Stimulated activated naive B cell treated with anti-CD40 and anti-IgM and Interleukin-4, amounts not matched to agents 10 μg/mL and 1 μg/mL and 100 μg/mL, for 72 hours (primary cell): ENCODE results near the gene RRAGD.
A peak's percentile ranks its signal among the peaks of the same experiment; 100 is the strongest.

Source experiments
- ATAC-seq, 2 donors: fragments of 150-1000 bp; cut with Tn5 transposase; replicated peaks; 2 replicates each; pipeline ENCODE4 v1.10.0; 2021; ENCODE audit warnings: moderate library complexity in 1 of 2
- DNase-seq: peaks from one replicate; pipeline ENCODE4 v3.0.0; 2021
- H3K27ac Mint-ChIP-seq: one replicate; pipeline ENCODE4 v1.8.0; 2022; ENCODE audit warnings: mild to moderate bottlenecking, mixed read lengths
- H3K27me3 Mint-ChIP-seq, 2 donors: one replicate each; pipeline ENCODE4 v1.8.0; 2022; ENCODE audit warnings: mixed read lengths in 2 of 2
- H3K36me3 Mint-ChIP-seq, 2 donors: one replicate each; pipeline ENCODE4 v1.8.0; 2022; ENCODE audit warnings: mixed read lengths in 2 of 2, mild to moderate bottlenecking in 1 of 2
- H3K4me1 Mint-ChIP-seq, 2 donors: one replicate each; pipeline ENCODE4 v1.8.0; 2022; ENCODE audit warnings: mixed read lengths in 2 of 2, mild to moderate bottlenecking in 1 of 2
- H3K4me3 Mint-ChIP-seq, 2 donors: one replicate each; pipeline ENCODE4 v1.8.0; 2022; ENCODE audit warnings: mild to moderate bottlenecking in 2 of 2, mixed read lengths in 2 of 2, moderate library complexity in 1 of 2
- H3K9me3 Mint-ChIP-seq, 2 donors: one replicate each; pipeline ENCODE4 v1.8.0; 2022; ENCODE audit warnings: mixed read lengths in 2 of 2, mild to moderate bottlenecking in 1 of 2

Gene RRAGD

DNA sequence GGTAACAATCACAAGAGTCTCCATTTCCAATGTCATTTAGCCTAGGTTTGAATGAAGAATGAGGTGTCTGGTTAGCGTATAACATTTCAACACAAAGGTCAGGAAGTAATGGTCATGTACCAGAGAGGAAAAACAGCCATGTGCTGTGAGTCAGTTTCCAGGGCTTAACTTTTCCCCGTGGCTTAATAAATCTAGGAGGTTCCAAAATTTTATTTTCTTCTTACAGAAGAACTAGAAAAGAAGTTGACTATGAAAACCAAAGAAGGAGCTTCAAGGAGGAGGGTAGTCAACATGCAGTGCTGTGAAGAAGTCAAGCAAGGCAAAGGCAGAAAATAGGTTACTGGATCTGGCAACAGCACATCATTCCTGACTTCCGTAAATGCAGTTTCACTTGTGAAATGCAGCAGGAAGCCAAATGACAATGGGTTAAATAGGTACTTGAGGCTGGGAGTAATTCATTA lies 88.5 kb downstream of the RRAGD start:
- H3K27me3 Mint-ChIP-seq: no peaks in the 10 kb centered on the region
- ATAC-seq: no peak

DNA sequence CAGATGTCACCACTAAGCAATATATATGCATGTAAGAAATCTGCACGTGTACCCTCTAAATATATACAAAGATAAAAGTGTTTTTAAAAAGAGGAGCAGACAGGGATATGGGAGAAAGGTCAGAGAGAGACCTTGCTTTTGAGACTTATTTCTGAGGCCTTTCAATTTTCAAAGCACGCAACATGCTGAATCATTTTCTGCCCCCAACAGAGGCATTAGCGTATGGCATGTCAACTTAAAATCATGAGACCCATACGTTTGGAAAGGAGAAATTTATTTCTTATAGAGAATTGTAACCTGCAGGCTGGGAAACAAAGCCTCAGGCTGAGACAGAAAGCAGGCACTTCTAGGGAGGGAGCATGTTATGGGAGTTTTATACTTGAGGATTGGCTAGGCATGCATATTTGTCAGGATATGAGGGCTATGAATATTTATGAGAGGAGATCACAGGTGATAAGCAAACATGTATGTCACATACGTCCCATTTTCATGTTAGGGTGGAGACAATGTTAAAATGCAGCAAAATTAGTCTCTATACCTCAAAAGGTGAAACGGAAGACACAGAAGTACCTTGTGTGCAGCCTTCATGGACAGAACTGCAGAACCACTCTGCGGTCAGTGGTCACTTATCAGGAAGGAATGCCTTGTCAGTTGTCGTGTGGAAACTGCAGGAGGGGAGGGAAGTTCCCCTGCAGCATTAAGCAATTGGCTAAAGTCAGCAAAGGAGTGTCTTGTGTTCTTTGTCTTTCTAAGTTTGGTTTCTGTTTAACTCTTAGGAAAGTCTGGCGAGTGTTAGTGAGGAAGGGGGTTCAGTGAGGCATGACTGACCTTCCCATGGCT lies 90.7 kb downstream of the RRAGD start:
- H3K27me3 Mint-ChIP-seq: no peaks in the 10 kb centered on the region
- H3K27ac Mint-ChIP-seq: peak overlapping the region; percentile 44
- H3K9me3 Mint-ChIP-seq: peaks cover 5 to 8% of the 10 kb centered on the region in 2 donors
- peaks cover 26 to 59% of the 10 kb centered on the region in 2 donors for H3K36me3 Mint-ChIP-seq
- no peak for DNase-seq
- ATAC-seq: peak in 1 of 2 donors; percentile 33
- H3K4me1 Mint-ChIP-seq: peaks cover 28 to 30% of the 10 kb centered on the region in 2 donors
- H3K4me3 Mint-ChIP-seq: peak overlapping the region in 1 of 2 donors; percentile 7

More for the DNA sequence above, 88.5 kb downstream of the RRAGD start:
- Mint-ChIP-seq H3K4me3 (no peak overlapping the region), H3K4me1 (peaks cover 21 to 24% of the 10 kb centered on the region in 2 donors), H3K9me3 (peaks cover 5 to 8% of the 10 kb centered on the region in 2 donors), H3K27ac (no peak overlapping the region), H3K36me3 (peaks cover 21 to 53% of the 10 kb centered on the region in 2 donors)
- DNase-seq: no peak

DNA sequence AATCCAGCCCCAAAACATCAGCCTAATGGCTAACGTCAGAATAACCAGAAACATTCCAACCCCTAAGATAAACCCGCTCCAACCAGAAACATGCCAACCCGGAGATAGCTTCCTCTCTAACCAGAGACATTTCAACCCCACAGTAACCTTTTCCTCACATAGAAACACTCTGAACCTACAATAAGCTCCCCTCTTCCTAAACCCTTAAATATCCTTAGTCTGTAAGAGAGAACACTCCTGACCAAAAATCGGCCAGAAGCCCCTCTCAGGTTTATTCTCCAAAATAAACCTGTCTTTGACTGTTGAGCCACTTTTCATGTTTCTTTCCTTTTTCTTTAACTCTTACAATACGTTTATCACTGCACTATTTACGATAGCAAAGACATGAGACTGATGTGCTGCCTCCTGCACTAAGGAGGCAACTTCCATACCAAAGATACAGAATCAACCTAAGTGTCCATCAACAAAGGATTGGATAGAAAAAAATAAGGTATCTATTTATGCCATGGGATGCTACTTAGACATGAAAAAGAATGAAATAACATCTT lies 92.0 kb downstream of the RRAGD start:
- ATAC-seq: no peak
- DNase-seq: no peak
- Mint-ChIP-seq H3K27ac (no peak overlapping the region), H3K27me3 (no peaks in the 10 kb centered on the region), H3K36me3 (peaks cover 27 to 64% of the 10 kb centered on the region in 2 donors), H3K4me3 (no peak overlapping the region), H3K9me3 (peaks cover 5 to 8% of the 10 kb centered on the region in 2 donors), H3K4me1 (peaks cover 30% of the 10 kb centered on the region in 2 donors)

DNA sequence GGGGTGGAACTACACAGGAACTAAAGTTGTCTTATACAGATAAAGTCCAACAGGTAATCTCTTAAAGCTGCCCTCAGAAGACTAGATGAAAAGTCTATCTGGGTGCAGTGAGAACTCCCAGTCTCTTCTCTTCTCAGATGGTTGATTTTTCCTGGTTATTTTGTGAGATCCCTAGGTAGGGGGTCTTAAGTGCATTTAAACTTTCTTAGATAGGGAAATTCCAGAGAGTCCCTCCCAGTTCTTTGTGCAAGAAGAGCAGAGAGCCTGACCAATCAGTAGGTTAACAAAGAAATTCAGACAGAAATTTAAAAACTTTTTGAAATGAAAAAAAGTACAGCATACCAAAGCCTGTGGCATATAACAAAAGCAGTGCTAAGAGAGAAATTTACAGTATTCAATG lies 95.0 kb downstream of the RRAGD start:
- Mint-ChIP-seq H3K9me3 (peaks cover 5 to 8% of the 10 kb centered on the region in 2 donors), H3K36me3 (peaks cover 22 to 56% of the 10 kb centered on the region in 2 donors), H3K27me3 (no peaks in the 10 kb centered on the region), H3K4me3 (no peak overlapping the region), H3K27ac (no peak overlapping the region), H3K4me1 (peaks cover 27 to 31% of the 10 kb centered on the region in 2 donors)
- DNase-seq: no peak
- no peak for ATAC-seq

DNA sequence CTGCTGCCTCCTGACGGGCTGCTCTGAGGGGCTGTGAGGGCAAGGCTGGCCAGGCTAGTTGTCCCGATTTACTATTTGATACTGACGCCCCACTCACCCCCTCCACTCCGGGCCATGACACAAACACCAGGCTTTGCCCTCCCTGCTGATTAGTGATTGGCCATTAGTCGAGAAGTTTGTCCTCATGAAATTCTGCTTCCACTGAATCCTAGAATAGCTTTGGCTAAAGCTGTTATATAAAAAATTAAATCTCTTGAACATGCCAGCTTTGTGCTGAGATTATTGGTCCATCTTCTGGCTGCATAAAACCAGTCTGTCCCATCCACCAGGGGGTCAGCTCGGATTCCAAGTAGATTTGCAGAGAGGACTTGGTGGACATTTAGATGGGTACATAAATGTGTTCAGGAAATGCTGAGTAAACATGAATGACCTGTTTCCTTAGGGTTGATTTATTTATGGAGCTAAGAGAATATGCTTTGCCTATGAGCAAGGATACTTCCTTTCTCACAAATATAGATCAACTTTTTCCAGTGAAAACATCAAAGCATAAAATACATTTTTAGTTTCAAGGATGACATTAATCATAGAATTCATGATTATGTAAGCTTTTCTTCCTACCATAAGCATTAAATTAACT lies 96.7 kb downstream of the RRAGD start, which contains the start of gene GABRR2:
Gene GABRR2 (minus strand): TSS at position 51 of the 637 bp plus-strand sequence. CDS start 134 bp downstream, outside the sequence.
- Mint-ChIP-seq H3K36me3 (peaks cover 20 to 46% of the 10 kb centered on the region in 2 donors), H3K27me3 (no peaks in the 10 kb centered on the region), H3K27ac (no peak within 1 kb of the TSS), H3K4me3 (no peak within 1 kb of the TSS), H3K9me3 (peaks cover 5 to 6% of the 10 kb centered on the region in 2 donors), H3K4me1 (peaks cover 23 to 25% of the 10 kb centered on the region in 2 donors)
- DNase-seq (no peak), ATAC-seq (no peak)

DNA sequence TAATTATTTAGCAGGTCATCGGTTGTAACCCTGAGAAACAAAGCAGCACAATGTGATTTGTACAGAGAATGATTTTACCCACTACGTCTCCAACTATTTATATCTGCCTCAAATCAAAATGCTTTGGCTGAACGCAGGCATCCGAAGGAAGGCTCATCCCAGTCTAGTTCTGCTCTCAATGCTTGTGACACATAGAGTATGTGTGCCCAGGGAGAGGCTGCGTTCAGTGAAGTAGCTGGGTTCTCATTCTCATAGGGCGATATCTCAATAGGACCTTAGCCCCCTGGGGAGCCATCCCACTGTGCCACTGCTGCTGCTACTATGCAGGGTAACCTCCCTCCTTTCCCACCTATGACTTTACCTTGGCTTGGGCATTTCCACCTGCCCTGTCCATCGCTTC lies 97.4 kb downstream of the RRAGD start:
- H3K4me1 Mint-ChIP-seq: peaks cover 17 to 18% of the 10 kb centered on the region in 2 donors
- no peak for ATAC-seq
- DNase-seq: no peak
- H3K9me3 Mint-ChIP-seq: no peaks in the 10 kb centered on the region
- no peak overlapping the region for H3K4me3 Mint-ChIP-seq
- no peaks in the 10 kb centered on the region for H3K27me3 Mint-ChIP-seq
- H3K27ac Mint-ChIP-seq: no peak overlapping the region
- H3K36me3 Mint-ChIP-seq: peaks cover 14 to 40% of the 10 kb centered on the region in 2 donors
